ENCODE data around the gene FAM221A. TPM values are rescaled to one million over a fixed set of nuclear protein-coding genes. Genes with fewer than 3 reads are reported as not detected.

Gene FAM221A
- total RNA-seq, 2 donors from 2014 or later, result 7.0 to 30.8 TPM

DNA sequence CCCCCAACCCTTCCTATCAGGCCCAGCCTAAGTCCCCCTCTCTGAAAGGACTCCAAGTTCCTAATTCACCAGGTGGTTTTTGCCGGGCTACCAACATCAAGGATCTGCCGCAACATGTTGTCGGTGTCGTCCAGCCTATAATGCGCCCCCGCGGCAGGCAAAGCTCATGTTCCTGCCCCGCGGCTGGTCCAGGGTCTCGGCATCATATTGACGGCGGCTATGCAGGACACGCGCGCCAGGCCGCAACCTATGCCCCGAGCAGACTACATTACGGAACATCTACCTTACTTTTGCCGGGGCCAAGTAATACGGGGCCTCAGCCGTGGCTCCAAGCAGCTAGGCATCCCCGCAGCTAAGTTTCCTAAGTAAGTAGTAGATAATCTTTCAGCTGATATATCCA, 24.6 kb upstream of the FAM221A start:
- 95% methylated on average over 22 of the region's 22 CpGs for WGBS
- TF ChIP-seq POLR2AphosphoS5 (IDR thresholded peaks at IDR 0.05), result no peak
- TF ChIP-seq, protein P1, sequence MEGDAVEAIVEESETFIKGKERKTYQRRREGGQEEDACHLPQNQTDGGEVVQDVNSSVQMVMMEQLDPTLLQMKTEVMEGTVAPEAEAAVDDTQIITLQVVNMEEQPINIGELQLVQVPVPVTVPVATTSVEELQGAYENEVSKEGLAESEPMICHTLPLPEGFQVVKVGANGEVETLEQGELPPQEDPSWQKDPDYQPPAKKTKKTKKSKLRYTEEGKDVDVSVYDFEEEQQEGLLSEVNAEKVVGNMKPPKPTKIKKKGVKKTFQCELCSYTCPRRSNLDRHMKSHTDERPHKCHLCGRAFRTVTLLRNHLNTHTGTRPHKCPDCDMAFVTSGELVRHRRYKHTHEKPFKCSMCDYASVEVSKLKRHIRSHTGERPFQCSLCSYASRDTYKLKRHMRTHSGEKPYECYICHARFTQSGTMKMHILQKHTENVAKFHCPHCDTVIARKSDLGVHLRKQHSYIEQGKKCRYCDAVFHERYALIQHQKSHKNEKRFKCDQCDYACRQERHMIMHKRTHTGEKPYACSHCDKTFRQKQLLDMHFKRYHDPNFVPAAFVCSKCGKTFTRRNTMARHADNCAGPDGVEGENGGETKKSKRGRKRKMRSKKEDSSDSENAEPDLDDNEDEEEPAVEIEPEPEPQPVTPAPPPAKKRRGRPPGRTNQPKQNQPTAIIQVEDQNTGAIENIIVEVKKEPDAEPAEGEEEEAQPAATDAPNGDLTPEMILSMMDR (IDR thresholded peaks at IDR 0.05), result no peak
- no peak for TF ChIP-seq POLR2A (IDR thresholded peaks at IDR 0.05)
- H3K9me3 ChIP-seq, result no peaks in the 10 kb centered on the region

DNA sequence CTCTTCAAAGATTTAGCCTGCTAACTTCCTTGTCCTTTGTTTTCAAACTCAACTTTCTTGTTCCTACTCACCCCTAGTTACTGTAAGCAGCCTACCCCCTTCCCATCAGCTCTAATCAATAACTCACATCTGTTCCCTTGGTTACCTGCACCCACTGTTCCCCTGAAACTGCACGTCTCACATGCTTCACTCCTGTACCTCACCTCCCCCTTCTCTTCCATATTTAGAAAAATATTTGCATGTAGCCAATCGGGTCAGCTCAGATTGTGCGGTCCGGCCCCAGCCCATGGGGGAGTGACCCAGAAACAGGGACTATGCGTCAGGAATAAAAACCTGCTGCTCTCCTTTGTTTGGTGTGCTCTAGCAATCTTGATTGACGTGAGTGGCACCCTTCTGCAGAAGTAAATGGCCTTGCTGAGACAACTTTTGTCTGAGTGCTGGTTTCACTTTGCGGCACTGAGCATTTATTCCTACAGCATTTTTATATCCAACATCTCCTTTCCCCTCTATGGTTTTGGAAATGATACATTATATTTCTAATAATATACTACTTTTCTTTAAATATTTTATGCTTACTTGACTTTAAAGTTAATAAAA, 21.1 kb upstream of the FAM221A start:
- Histone ChIP-seq H3K4me3 (no peak overlapping the region), H3K4me1 (replicated peaks) (no peaks in the 10 kb centered on the region), H3K9me3 (no peaks in the 10 kb centered on the region), H3K36me3 (no peaks in the 10 kb centered on the region), H3K27me3 (replicated peaks; ENCODE audit: insufficient read depth) (no peaks in the 10 kb centered on the region), H3K27ac (no peak overlapping the region)
- intact Hi-C loops (cut with DNase I), result no loop called here
- 91% methylated on average over 7 of the region's 7 CpGs for WGBS
- TF ChIP-seq POLR2AphosphoS5 (IDR thresholded peaks at IDR 0.05) (no peak), POLR2A (IDR thresholded peaks at IDR 0.05) (no peak)
- TF ChIP-seq, protein P1 (IDR thresholded peaks at IDR 0.05), result no peak
- no peak for DNase-seq (ENCODE audit: low spot score)

More for the DNA sequence above, 24.6 kb upstream of the FAM221A start:
- no peaks in the 10 kb centered on the region for H3K27me3 ChIP-seq (replicated peaks; ENCODE audit: insufficient read depth)
- H3K27ac ChIP-seq, result no peak overlapping the region
- intact Hi-C loops (cut with DNase I), result no loop called here
- H3K4me1 ChIP-seq (replicated peaks), result no peaks in the 10 kb centered on the region
- DNase-seq (ENCODE audit: low spot score), result no peak
- H3K36me3 ChIP-seq, result no peaks in the 10 kb centered on the region
- no peak overlapping the region for H3K4me3 ChIP-seq

DNA sequence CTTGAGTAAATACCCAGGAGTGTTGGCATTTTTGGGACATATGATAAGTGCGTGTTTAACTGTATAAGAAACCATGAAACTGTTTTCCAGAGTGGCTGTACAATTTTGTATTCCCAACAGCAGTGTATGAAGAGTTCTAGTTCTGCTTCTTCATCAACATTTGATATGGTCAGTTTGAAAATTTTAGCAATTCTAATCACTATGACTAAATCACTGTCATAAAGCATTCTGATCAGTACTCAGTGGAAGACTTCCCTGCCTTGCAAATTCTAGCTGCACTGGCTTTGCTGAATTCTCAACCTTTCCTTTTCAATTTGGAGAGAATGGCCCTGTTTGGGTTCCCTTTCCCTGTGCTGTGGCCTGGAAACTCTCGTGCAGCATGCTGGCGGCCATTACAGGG, 18.6 kb upstream of the FAM221A start:
- WGBS, result 93% methylated on average over 3 of the region's 3 CpGs

DNA sequence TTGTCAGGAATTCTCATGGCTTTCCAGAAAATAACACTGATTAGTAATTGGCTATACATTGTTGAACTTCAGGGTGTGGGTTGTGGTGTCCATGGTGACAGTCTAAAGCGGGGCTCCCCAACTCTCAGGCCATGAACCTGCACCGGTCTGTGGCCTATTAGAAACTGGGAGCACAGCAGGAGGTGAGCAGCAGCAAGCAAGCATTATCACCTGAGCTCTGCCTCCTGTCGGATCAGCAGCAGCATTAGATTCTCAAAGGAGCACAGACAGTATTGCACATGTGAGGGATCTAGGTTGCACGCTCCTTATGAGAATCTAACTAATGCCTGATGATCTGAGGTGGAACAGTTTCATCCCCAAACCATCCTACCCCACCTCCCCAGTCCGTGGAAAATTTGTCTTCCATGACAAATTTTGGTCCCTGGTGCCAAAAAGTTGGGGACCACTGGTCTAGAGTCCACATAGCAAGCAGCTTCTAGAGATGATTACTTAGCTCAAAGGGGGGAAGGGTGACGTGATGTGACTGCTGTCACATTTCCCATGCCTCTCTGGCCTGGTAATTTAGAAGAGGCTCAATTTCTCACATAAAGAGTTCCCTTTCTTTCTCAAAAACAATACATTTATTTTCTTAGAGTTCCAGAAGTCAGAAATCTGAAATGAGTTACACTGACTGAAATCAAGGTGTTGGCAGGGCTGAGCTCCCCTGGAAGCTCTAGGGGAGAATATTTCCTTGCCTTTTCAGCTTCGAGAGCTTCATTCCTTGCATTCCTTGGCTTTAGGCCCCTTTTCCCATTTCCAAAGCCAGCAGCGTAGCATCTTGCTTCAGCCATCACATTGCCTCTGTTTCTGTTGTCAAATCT, 17.6 kb upstream of the FAM221A start:
- TF ChIP-seq, protein P1 (IDR thresholded peaks at IDR 0.05), result no peak
- TF ChIP-seq POLR2AphosphoS5 (IDR thresholded peaks at IDR 0.05) (no peak), POLR2A (IDR thresholded peaks at IDR 0.05) (no peak)
- Histone ChIP-seq H3K27me3 (replicated peaks; ENCODE audit: insufficient read depth) (no peaks in the 10 kb centered on the region), H3K27ac (no peak overlapping the region), H3K4me3 (no peak overlapping the region), H3K36me3 (no peaks in the 10 kb centered on the region), H3K9me3 (no peaks in the 10 kb centered on the region), H3K4me1 (replicated peaks) (no peaks in the 10 kb centered on the region)
- WGBS, result 77% methylated on average over 8 of the region's 8 CpGs
- no peak for DNase-seq (ENCODE audit: low spot score)
- intact Hi-C loops (cut with DNase I), result no loop called here

More for the DNA sequence above, 18.6 kb upstream of the FAM221A start:
- intact Hi-C loops (cut with DNase I), result no loop called here
- no peaks in the 10 kb centered on the region for H3K4me1 ChIP-seq (replicated peaks)
- no peaks in the 10 kb centered on the region for H3K9me3 ChIP-seq
- no peaks in the 10 kb centered on the region for H3K27me3 ChIP-seq (replicated peaks; ENCODE audit: insufficient read depth)
- no peak overlapping the region for H3K27ac ChIP-seq
- TF ChIP-seq POLR2A (IDR thresholded peaks at IDR 0.05), result no peak
- TF ChIP-seq, protein P1 (IDR thresholded peaks at IDR 0.05), result no peak
- TF ChIP-seq POLR2AphosphoS5 (IDR thresholded peaks at IDR 0.05), result no peak
- no peak overlapping the region for H3K4me3 ChIP-seq
- no peak for DNase-seq (ENCODE audit: low spot score)
- H3K36me3 ChIP-seq, result no peaks in the 10 kb centered on the region

DNA sequence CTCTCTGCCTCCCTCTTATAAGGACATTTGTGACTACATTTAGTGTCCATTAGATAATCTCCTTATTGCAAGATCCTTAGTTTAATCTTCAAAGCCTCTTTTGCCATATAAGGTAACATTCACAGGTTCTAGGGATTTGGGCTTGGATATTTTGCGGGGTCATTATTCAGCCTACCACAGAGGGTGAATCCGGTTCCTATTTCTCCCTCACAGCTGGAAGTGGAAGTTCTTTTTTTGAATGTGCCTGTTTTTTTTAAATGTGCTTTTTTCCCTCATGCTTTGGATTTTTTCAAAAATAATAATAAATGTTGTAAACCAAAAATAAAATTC, 17.1 kb upstream of the FAM221A start:
- WGBS, result 81% methylated on average over 2 of the region's 2 CpGs
- Histone ChIP-seq H3K4me3 (no peak overlapping the region), H3K4me1 (replicated peaks) (no peaks in the 10 kb centered on the region), H3K9me3 (no peaks in the 10 kb centered on the region), H3K27ac (no peak overlapping the region), H3K27me3 (replicated peaks; ENCODE audit: insufficient read depth) (no peaks in the 10 kb centered on the region), H3K36me3 (no peaks in the 10 kb centered on the region)
- no peak for DNase-seq (ENCODE audit: low spot score)
- TF ChIP-seq, protein P1 (IDR thresholded peaks at IDR 0.05), result no peak
- TF ChIP-seq POLR2A (IDR thresholded peaks at IDR 0.05) (no peak), POLR2AphosphoS5 (IDR thresholded peaks at IDR 0.05) (no peak)
- intact Hi-C loops (cut with DNase I), result no loop called here
